Fibroblast of the aortic adventitia (primary cell): ENCODE data around the gene RPS14. TPM values are rescaled to one million over a fixed set of nuclear protein-coding genes. Genes with fewer than 3 reads are reported as not detected.

Source experiments
- DNase-seq: peaks from one replicate; pipeline ENCODE4 v3.0.0-alpha.2; 2010; ENCODE audit warnings: low read depth
- H3K4me3 ChIP-seq: 2 replicates; pipeline ENCODE4 v1.5.1; 2011; ENCODE audit warnings: low read depth, mild to moderate bottlenecking, control low read depth, low read length, moderate library complexity
- total RNA-seq: library from RNA; depleted of rRNA; stranded (reverse); fragments of >200 nt; gene quantifications from 2 replicates; pipeline ENCODE4 v1.2.3, GENCODE V29; 2012; ENCODE audit warnings: low replicate concordance
- TF ChIP-seq, protein P1 (sequence below): IDR thresholded peaks from 2 replicates; pipeline ENCODE4 v1.5.1; 2011; ENCODE audit warnings: mild to moderate bottlenecking, low read length, control low read depth, inconsistent platforms; ENCODE audit not compliant: insufficient read depth

RPS14 gene
- total RNA-seq, 1 donor, result 3,861 TPM

DNA sequence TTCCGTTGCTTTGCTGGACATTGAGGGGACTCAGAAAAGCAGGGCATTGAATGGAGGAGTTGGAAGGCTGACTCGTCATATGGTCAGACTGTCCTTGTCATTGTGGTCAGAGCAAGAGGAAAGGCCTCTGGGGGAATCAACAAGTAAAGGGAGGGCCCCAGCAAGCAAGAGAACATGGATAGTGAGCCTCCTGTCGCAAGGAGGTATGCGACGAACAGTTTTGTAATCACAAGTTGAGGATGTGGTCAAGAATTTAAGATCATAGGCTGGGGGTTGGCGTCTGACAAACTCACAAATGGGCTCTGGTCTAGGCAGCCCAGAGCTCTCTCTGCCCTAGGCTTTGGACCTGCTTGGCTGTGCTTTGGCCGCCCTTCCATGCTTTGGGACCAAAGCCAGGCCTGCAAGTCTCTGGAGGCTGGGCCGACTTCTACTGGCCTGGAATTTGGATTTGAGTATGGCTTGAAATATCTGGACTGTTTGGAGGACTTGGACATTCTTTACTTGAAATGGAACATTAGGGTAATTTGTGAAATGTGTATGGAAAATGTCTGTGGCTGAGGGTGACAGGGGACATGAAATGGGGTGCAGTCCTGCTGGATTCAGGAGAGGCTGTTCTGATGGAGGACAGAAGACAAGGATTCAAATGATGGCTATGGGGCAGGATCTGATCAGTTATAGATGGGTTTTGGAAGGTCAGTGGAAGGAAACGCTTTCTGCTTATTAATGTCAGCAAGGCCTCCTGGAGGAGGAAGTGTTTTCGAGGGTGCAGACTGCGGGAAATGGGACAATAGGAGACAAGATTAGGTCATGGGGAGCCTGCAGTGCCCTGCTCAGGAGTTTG, 39.2 kb upstream of the RPS14 start:
- TF ChIP-seq, protein P1, sequence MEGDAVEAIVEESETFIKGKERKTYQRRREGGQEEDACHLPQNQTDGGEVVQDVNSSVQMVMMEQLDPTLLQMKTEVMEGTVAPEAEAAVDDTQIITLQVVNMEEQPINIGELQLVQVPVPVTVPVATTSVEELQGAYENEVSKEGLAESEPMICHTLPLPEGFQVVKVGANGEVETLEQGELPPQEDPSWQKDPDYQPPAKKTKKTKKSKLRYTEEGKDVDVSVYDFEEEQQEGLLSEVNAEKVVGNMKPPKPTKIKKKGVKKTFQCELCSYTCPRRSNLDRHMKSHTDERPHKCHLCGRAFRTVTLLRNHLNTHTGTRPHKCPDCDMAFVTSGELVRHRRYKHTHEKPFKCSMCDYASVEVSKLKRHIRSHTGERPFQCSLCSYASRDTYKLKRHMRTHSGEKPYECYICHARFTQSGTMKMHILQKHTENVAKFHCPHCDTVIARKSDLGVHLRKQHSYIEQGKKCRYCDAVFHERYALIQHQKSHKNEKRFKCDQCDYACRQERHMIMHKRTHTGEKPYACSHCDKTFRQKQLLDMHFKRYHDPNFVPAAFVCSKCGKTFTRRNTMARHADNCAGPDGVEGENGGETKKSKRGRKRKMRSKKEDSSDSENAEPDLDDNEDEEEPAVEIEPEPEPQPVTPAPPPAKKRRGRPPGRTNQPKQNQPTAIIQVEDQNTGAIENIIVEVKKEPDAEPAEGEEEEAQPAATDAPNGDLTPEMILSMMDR, result no peak
- H3K4me3 ChIP-seq, result peak overlapping the region; percentile 87
- peak; percentile 91 for DNase-seq

DNA sequence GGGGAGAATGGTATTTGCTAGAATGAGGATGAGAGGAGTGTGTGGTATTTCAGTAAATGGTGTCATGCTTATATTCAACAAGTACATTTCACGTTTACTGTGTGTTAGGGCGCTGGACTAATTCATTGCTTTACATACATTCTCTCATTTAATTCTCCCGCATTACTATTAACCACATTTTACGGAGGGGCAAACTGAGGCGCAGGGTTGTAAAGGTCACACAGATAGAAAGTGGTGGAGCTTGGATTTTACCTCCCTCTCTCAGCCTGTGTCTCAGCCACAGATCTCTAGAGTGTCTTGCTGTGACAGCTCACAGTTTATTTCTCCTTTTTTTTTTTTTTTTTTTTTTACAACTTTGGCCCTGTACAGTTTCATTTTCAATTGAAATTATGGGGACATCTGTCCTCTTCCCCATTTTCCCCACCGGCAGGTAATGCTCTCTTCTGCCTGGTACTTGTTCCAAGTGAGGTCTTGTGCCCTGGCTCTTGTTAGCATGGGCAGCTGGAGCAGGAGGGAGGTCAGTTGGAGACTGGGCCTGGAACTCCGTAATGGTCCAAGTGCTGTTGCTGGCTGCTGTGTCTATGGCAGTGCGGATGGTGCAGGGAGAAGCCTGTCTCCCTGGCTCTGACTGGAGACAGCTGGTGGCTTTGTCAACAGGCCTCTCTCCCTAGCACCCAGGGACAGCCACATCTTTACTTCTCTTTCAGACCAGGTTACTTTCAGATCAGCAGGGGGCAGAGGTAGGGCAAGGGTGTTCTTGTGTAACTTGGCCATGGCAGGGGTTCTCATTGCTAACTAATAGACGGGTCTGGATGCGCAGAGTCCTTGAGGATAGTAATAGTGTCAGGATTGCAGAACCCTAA, 37.9 kb upstream of the RPS14 start:
- DNase-seq, result peak; percentile 53
- peak overlapping the region; percentile 87 for H3K4me3 ChIP-seq
- TF ChIP-seq, protein P1, result peak; percentile 41

DNA sequence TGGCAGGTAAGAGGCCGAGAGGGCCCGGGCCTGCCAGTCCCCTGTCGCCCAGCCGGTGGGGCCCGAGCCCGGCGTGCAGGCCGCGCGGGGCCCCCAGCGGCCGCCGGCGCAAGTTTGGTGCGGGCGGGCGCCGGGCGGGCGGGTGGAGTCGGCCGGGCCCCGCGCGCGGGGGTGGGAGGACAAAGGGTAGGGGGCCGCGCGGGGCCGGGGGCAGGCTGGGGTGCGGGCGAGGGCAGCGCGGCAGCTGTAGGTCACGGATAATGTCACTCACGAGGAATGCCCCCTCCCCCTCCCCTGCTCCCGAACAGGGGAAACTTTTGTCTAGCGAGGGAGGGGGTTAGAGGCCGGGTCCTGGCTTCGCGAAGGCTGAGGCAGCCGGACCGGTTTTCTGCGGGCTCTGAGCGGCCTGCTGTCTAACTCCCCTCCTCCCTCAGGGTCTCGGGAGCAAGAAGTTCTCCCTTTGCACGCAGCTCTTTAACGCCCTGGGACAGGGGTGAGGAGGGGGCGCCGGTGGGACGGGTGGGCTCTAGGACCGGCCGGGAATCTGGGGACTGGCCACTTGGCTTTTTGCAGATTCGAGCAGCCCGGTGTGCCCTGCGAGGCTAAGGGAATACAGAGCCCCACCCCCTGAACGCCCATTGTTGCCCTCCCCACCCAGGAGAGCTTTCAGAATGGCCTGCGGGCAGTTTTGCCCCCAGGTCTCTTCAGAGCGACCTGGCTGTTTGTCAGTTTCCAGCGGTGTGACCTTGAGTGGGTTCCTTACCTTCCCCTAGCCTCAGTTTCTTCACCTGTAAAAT, 37.1 kb upstream of the RPS14 start:
- H3K4me3 ChIP-seq, result peak overlapping the region; percentile 87
- TF ChIP-seq, protein P1, result no peak
- peak; percentile 52 for DNase-seq

GRCh38 chr5:150485693-150486401, 36.3 kb upstream of the RPS14 start:
- TF ChIP-seq, protein P1, result no peak
- peak; percentile 43 for DNase-seq
- H3K4me3 ChIP-seq, result peak overlapping the region; percentile 87

GRCh38 chr5:150484964-150485692, 35.6 kb upstream of the RPS14 start:
- no peak for DNase-seq
- TF ChIP-seq, protein P1, result no peak
- peak overlapping the region; percentile 87 for H3K4me3 ChIP-seq
